ENCODE measurements around the gene KLK1. TPM values are rescaled to one million over a fixed set of nuclear protein-coding genes. Genes with fewer than 3 reads are reported as not detected.

KLK1 gene
- total RNA-seq, 1 experiment from 2014 or later: 0.31 TPM

- Histone ChIP-seq H3K36me3 (ENCODE audit: control insufficient read depth, insufficient read depth, low read length) (peaks cover 3% of the 10 kb centered on the region; the same call in 1 of the 2 replicates), H3K9me3 (ENCODE audit: control insufficient read depth, insufficient read depth, low read depth, low read length) (no peaks in the 10 kb centered on the region), H3K4me1 (ENCODE audit: control insufficient read depth, insufficient read depth, low read length) (no peaks in the 10 kb centered on the region), H3K4me3 (ENCODE audit: low read depth in 2 of 2, low read length in 2 of 2) (no peak overlapping the region), H3K27ac (ENCODE audit: low read length) (no peak overlapping the region), H3K27me3 (ENCODE audit: control insufficient read depth, insufficient read depth, low read length) (no peaks in the 10 kb centered on the region)
- ChIA-PET CTCF (no interaction called here), POLR2A (no interaction called here)
- no peak for TF ChIP-seq POLR2AphosphoS5 (IDR thresholded peaks at IDR 0.05; ENCODE audit: low read depth, low read length)
- no peak for TF ChIP-seq TCF7L2 (IDR thresholded peaks at IDR 0.05; ENCODE audit: low read depth, low read length)
- TF ChIP-seq CTCF (IDR thresholded peaks at IDR 0.05): no peak
- TF ChIP-seq SIN3A (IDR thresholded peaks at IDR 0.05; ENCODE audit: borderline replicate concordance, insufficient read depth, low read depth, low read length): no peak
- TF ChIP-seq REST (IDR thresholded peaks at IDR 0.05; ENCODE audit: insufficient read depth in 1 of 2, low read depth in 2 of 2, low read length in 1 of 2): no peak
- no peak for DNase-seq (ENCODE audit: low read depth, low spot score)
- no TSS peak for BruUV-seq (replicated peaks)
- intact Hi-C loops (cut with micrococcal nuclease; ENCODE audit: unreplicated experiment): no loop called here
- no peak for ATAC-seq
- in situ Hi-C loops (cut with HindIII; ENCODE audit: low pct_unique_long_range_greater_than_20kb, low sequenced_read_pairs): no loop called here
Observed at GRCh38 chr19:50808856-50809255, 14.7 kb downstream of the KLK1 start.

GRCh38 chr19:50804420-50805272, 18.9 kb downstream of the KLK1 start:
- DNase-seq (ENCODE audit: low read depth, low spot score) (peak; percentile 78), ATAC-seq (peak; percentile 96)
- Histone ChIP-seq H3K4me1 (ENCODE audit: control insufficient read depth, insufficient read depth, low read length) (peaks cover 8% of the 10 kb centered on the region), H3K4me3 (ENCODE audit: low read depth in 2 of 2, low read length in 2 of 2) (peak overlapping the region; percentile 85 to 89), H3K27ac (ENCODE audit: low read length) (peak overlapping the region; percentile 94), H3K36me3 (ENCODE audit: control insufficient read depth, insufficient read depth, low read length) (peaks cover 13% of the 10 kb centered on the region), H3K9me3 (ENCODE audit: control insufficient read depth, insufficient read depth, low read depth, low read length) (no peaks in the 10 kb centered on the region), H3K27me3 (ENCODE audit: control insufficient read depth, insufficient read depth, low read length) (no peaks in the 10 kb centered on the region)
- in situ Hi-C loops (cut with HindIII; ENCODE audit: low pct_unique_long_range_greater_than_20kb, low sequenced_read_pairs) (no loop called here), intact Hi-C loops (cut with micrococcal nuclease; ENCODE audit: unreplicated experiment) (no loop called here)
- no TSS peak for BruUV-seq (replicated peaks)
- ChIA-PET CTCF (interaction anchor here (0.7 kb wide), 1 partner anchor 102 kb away, joined by 3 read pairs; no protein-coding TSS in a partner anchor), POLR2A (interaction anchor here (0.6 kb wide), 2 partner anchors 26 to 79 kb away, joined by 4 to 10 read pairs; no protein-coding TSS in a partner anchor)
- TF ChIP-seq CTCF (IDR thresholded peaks at IDR 0.05): no peak
- 0 out of 2 replicates have a peak, but pooled peaks have one; percentile 45 for TF ChIP-seq TCF7L2 (IDR thresholded peaks at IDR 0.05; ENCODE audit: low read depth, low read length)
- peak; percentile 97 for TF ChIP-seq POLR2AphosphoS5 (IDR thresholded peaks at IDR 0.05; ENCODE audit: low read depth, low read length)
- TF ChIP-seq SIN3A (IDR thresholded peaks at IDR 0.05; ENCODE audit: borderline replicate concordance, insufficient read depth, low read depth, low read length): no peak
- no peak; a peak in 1 of 4 replicates for TF ChIP-seq REST (IDR thresholded peaks at IDR 0.05; ENCODE audit: insufficient read depth in 1 of 2, low read depth in 2 of 2, low read length in 1 of 2)

Measured in Panc1 (cell line).